ENCODE results near the gene NUDT4. TPM values are rescaled to one million over a fixed set of nuclear protein-coding genes. Genes with fewer than 3 reads are reported as not detected.

The NUDT4 gene
- total RNA-seq, 2 donors from 2014 or later: 30.3 to 32.8 TPM

DNA sequence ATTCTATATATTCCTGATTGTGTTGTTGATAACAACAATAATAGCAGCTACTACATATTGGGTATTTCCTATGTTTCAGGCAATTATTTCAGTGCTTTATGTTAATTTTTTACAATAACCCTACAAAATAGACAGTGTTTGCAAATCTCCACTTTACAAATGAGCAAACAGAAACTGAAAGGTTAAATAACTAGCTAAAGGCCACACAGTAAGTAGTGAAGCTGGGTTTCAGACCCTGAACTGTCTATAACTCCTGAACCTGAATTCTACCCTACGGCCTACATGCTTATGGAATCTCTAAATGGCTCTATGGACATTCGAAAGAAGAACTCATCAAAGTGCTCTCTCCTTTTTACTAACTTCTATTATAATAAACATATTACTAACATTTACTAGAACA lies 19.7 kb upstream of the NUDT4 start:
- DNase-seq (ENCODE audit: low spot score) (no peak), ATAC-seq (no peak)
- no peak overlapping the region for H3K27ac Mint-ChIP-seq
- no peaks in the 10 kb centered on the region for H3K9me3 Mint-ChIP-seq
- H3K4me1 Mint-ChIP-seq (ENCODE audit: low read depth in 2 of 2): peaks cover 0 to 3% of the 10 kb centered on the region in 2 donors
- H3K4me3 Mint-ChIP-seq: no peak overlapping the region
- no peaks in the 10 kb centered on the region for H3K27me3 Mint-ChIP-seq
- no peaks in the 10 kb centered on the region for H3K36me3 Mint-ChIP-seq

- Mint-ChIP-seq H3K4me1 (ENCODE audit: low read depth in 2 of 2) (peaks cover 3 to 4% of the 10 kb centered on the region in 2 donors), H3K27ac (no peak overlapping the region), H3K36me3 (no peaks in the 10 kb centered on the region), H3K9me3 (no peaks in the 10 kb centered on the region), H3K27me3 (no peaks in the 10 kb centered on the region), H3K4me3 (no peak overlapping the region)
- DNase-seq (ENCODE audit: low spot score) (no peak), ATAC-seq (no peak)
These were observed 18.9 kb upstream of the NUDT4 start for GRCh38 chr12:93358821-93359220.

- H3K27me3 Mint-ChIP-seq: no peaks in the 10 kb centered on the region
- H3K9me3 Mint-ChIP-seq: no peaks in the 10 kb centered on the region
- peaks cover 10% of the 10 kb centered on the region in 2 donors for H3K4me1 Mint-ChIP-seq (ENCODE audit: low read depth in 2 of 2)
- no peaks in the 10 kb centered on the region for H3K36me3 Mint-ChIP-seq
- ATAC-seq (no peak), DNase-seq (ENCODE audit: low spot score) (no peak)
- no peak overlapping the region for H3K27ac Mint-ChIP-seq
- no peak overlapping the region for H3K4me3 Mint-ChIP-seq
These were observed 17.0 kb upstream of the NUDT4 start for GRCh38 chr12:93360688-93361087.

- ATAC-seq: no peak
- Mint-ChIP-seq H3K27ac (no peak overlapping the region), H3K36me3 (no peaks in the 10 kb centered on the region), H3K27me3 (no peaks in the 10 kb centered on the region), H3K4me1 (ENCODE audit: low read depth in 2 of 2) (peaks cover 10% of the 10 kb centered on the region in 2 donors), H3K4me3 (no peak overlapping the region), H3K9me3 (no peaks in the 10 kb centered on the region)
- DNase-seq (ENCODE audit: low spot score): no peak
These were observed 16.4 kb upstream of the NUDT4 start for GRCh38 chr12:93361151-93361919.

- H3K36me3 Mint-ChIP-seq: no peaks in the 10 kb centered on the region
- H3K27ac Mint-ChIP-seq: no peak overlapping the region
- no peak overlapping the region for H3K4me3 Mint-ChIP-seq
- DNase-seq (ENCODE audit: low spot score): no peak
- no peaks in the 10 kb centered on the region for H3K27me3 Mint-ChIP-seq
- peaks cover 10% of the 10 kb centered on the region in 2 donors for H3K4me1 Mint-ChIP-seq (ENCODE audit: low read depth in 2 of 2)
- peak; percentile 55 to 68 for ATAC-seq
- no peaks in the 10 kb centered on the region for H3K9me3 Mint-ChIP-seq
These were observed 13.9 kb upstream of the NUDT4 start for GRCh38 chr12:93363841-93364297.

DNA sequence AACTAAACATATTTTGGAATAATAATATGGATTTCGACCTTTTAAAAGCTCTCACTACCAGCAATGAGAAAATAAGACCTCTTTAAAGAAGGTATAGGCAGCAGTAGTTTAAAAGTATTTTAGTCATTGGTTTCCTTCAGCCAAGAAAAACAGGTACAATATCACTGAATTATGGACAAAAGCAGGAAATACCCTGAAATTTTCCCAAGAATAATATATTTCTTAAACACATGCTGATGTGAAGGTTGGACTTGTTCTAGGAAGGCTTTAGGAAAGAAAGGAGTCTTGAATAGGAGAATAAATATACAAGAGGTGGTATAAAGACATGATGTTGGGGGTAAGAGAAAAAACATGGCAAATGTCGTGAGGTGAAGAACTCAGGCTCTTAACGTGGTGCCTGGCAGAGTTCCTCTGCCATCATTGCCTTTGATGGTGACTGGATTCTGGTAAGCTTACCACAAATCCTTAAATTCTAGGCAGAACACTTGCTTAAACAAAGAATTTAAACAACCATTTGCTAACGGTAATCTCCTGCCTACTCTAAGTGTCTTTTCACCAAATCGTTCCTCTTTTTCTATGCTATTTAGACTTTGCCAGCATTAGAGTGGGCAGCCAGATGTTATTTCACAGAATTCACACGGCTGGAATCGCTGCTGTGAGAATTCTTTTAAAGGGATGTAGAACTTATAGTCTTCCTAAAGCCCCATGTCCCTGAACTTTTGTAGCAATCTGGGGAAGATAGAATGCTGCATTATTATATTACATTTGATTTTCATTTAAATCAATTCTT lies 11.9 kb upstream of the NUDT4 start:
- no peak overlapping the region for H3K27ac Mint-ChIP-seq
- no peaks in the 10 kb centered on the region for H3K9me3 Mint-ChIP-seq
- no peak overlapping the region for H3K4me3 Mint-ChIP-seq
- H3K36me3 Mint-ChIP-seq: no peaks in the 10 kb centered on the region
- peaks cover 0 to 4% of the 10 kb centered on the region in 2 donors for H3K27me3 Mint-ChIP-seq
- DNase-seq (ENCODE audit: low spot score) (no peak), ATAC-seq (no peak)
- H3K4me1 Mint-ChIP-seq (ENCODE audit: low read depth in 2 of 2): peaks cover 10% of the 10 kb centered on the region in 2 donors

- Mint-ChIP-seq H3K36me3 (no peaks in the 10 kb centered on the region), H3K9me3 (no peaks in the 10 kb centered on the region), H3K4me3 (no peak overlapping the region), H3K27ac (no peak overlapping the region), H3K4me1 (ENCODE audit: low read depth in 2 of 2) (peaks cover 10% of the 10 kb centered on the region in 2 donors), H3K27me3 (peaks cover 0 to 4% of the 10 kb centered on the region in 2 donors)
- DNase-seq (ENCODE audit: low spot score) (no peak), ATAC-seq (no peak)
These were observed 11.3 kb upstream of the NUDT4 start for GRCh38 chr12:93366422-93366821.

- H3K4me1 Mint-ChIP-seq (ENCODE audit: low read depth in 2 of 2): peaks cover 6 to 8% of the 10 kb centered on the region in 2 donors
- no peak for ATAC-seq
- H3K4me3 Mint-ChIP-seq: no peak overlapping the region
- no peaks in the 10 kb centered on the region for H3K36me3 Mint-ChIP-seq
- H3K9me3 Mint-ChIP-seq: no peaks in the 10 kb centered on the region
- H3K27ac Mint-ChIP-seq: no peak overlapping the region
- H3K27me3 Mint-ChIP-seq: peaks cover 0 to 6% of the 10 kb centered on the region in 2 donors
- DNase-seq (ENCODE audit: low spot score): no peak
These were observed 9.0 kb upstream of the NUDT4 start for GRCh38 chr12:93368766-93369165.

- Mint-ChIP-seq H3K4me1 (ENCODE audit: low read depth in 2 of 2) (peaks cover under 1% of the 10 kb centered on the region in 2 donors), H3K27me3 (peaks cover 0 to 6% of the 10 kb centered on the region in 2 donors), H3K36me3 (no peaks in the 10 kb centered on the region), H3K4me3 (no peak overlapping the region), H3K27ac (no peak overlapping the region), H3K9me3 (no peaks in the 10 kb centered on the region)
- ATAC-seq: no peak
- DNase-seq (ENCODE audit: low spot score): no peak
These were observed 8.2 kb upstream of the NUDT4 start for GRCh38 chr12:93369505-93369904.

DNA sequence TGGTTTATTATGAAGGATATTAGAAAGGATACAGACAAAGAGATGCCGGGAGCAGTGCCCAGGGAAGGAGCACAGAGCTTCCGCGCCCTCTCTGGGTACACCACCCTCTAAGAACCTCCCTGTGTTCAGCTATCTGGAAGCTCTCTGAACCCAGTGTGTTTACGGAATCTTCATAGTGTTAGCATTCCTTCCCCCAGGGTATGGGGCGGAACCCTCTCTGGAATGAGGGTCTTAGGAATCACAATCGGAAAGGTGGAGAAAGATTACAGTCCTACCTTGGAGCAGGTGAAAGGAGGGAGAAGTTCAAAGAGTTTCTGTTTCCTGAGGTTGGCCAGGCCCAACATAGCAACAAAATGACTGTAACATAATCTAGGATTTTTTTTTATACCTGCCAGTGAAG lies 6.8 kb upstream of the NUDT4 start:
- Mint-ChIP-seq H3K27me3 (peaks cover 0 to 10% of the 10 kb centered on the region in 2 donors), H3K4me3 (no peak overlapping the region), H3K36me3 (no peaks in the 10 kb centered on the region), H3K9me3 (no peaks in the 10 kb centered on the region), H3K27ac (no peak overlapping the region), H3K4me1 (ENCODE audit: low read depth in 2 of 2) (no peaks in the 10 kb centered on the region)
- no peak for DNase-seq (ENCODE audit: low spot score)
- no peak for ATAC-seq

GRCh38 chr12:93373961-93374656 lies 3.6 kb upstream of the NUDT4 start:
- Mint-ChIP-seq H3K4me3 (no peak overlapping the region), H3K36me3 (no peaks in the 10 kb centered on the region), H3K27ac (no peak overlapping the region), H3K4me1 (ENCODE audit: low read depth in 2 of 2) (peaks cover 13 to 14% of the 10 kb centered on the region in 2 donors), H3K27me3 (peaks cover 0 to 12% of the 10 kb centered on the region in 2 donors), H3K9me3 (no peaks in the 10 kb centered on the region)
- DNase-seq (ENCODE audit: low spot score): no peak
- no peak for ATAC-seq

- no peak overlapping the region for H3K27ac Mint-ChIP-seq
- peaks cover 0 to 9% of the 10 kb centered on the region in 2 donors for H3K27me3 Mint-ChIP-seq
- no peak for DNase-seq (ENCODE audit: low spot score)
- H3K4me1 Mint-ChIP-seq (ENCODE audit: low read depth in 2 of 2): peaks cover 29 to 31% of the 10 kb centered on the region in 2 donors
- no peak for ATAC-seq
- no peaks in the 10 kb centered on the region for H3K36me3 Mint-ChIP-seq
- H3K9me3 Mint-ChIP-seq: no peaks in the 10 kb centered on the region
- no peak overlapping the region for H3K4me3 Mint-ChIP-seq
These were observed 1.8 kb upstream of the NUDT4 start for GRCh38 chr12:93375906-93376305.

GRCh38 chr12:93376436-93377251 lies 1.1 kb upstream of the NUDT4 start:
- Mint-ChIP-seq H3K9me3 (no peaks in the 10 kb centered on the region), H3K27ac (peak overlapping the region; percentile 43 to 97), H3K27me3 (peaks cover 0 to 9% of the 10 kb centered on the region in 2 donors), H3K4me3 (peak overlapping the region; percentile 84), H3K36me3 (no peaks in the 10 kb centered on the region), H3K4me1 (ENCODE audit: low read depth in 2 of 2) (peaks cover 35 to 38% of the 10 kb centered on the region in 2 donors)
- ATAC-seq (no peak), DNase-seq (ENCODE audit: low spot score) (no peak)
